ENCODE results near the gene DCPS.

GRCh38 chr11:126355926-126356897 lies 52.4 kb downstream of the DCPS start:
- TF ChIP-seq CTCF (IDR thresholded peaks at IDR 0.05; ENCODE audit: low read depth, low read length) (no peak), MYC (IDR thresholded peaks at IDR 0.05; ENCODE audit: low read depth, low read length) (peak; percentile 76), MAX (IDR thresholded peaks at IDR 0.05; ENCODE audit: low read depth, low read length) (peak; percentile 71), POLR2A (IDR thresholded peaks at IDR 0.05; ENCODE audit: extremely low read depth, insufficient read length) (no peak)
